ENCODE results near the gene PON2. TPM values are rescaled to one million over a fixed set of nuclear protein-coding genes. Genes with fewer than 3 reads are reported as not detected.

Gene PON2
- total RNA-seq, 1 experiment from 2014 or later, result 50.3 TPM

GRCh38 chr7:95357623-95358022 lies 77.2 kb downstream of the PON2 start:
- intact Hi-C loops (cut with micrococcal nuclease; ENCODE audit: unreplicated experiment), result no loop called here
- Histone ChIP-seq H2AFZ (no peak overlapping the region), H3K79me2 (ENCODE audit: low read depth) (no peaks in the 10 kb centered on the region), H3K9me2 (ENCODE audit: insufficient read depth) (no peaks in the 10 kb centered on the region), H3K9me3 (ENCODE audit: insufficient read depth, low read depth) (no peaks in the 10 kb centered on the region), H3K4me3 (no peak overlapping the region), H3K27ac (no peak overlapping the region), H3K27me3 (ENCODE audit: insufficient read depth, low read depth) (no peaks in the 10 kb centered on the region), H3F3A (ENCODE audit: insufficient read depth, low read depth) (no peaks in the 10 kb centered on the region), H3K4me1 (replicated peaks; ENCODE audit: insufficient read depth) (no peaks in the 10 kb centered on the region), H4K20me1 (ENCODE audit: insufficient read depth) (no peaks in the 10 kb centered on the region), H3K36me3 (ENCODE audit: low read depth) (no peaks in the 10 kb centered on the region), H3K4me2 (no peak overlapping the region)
- no TSS peak for BruUV-seq (replicated peaks)
- TF ChIP-seq, protein P1, sequence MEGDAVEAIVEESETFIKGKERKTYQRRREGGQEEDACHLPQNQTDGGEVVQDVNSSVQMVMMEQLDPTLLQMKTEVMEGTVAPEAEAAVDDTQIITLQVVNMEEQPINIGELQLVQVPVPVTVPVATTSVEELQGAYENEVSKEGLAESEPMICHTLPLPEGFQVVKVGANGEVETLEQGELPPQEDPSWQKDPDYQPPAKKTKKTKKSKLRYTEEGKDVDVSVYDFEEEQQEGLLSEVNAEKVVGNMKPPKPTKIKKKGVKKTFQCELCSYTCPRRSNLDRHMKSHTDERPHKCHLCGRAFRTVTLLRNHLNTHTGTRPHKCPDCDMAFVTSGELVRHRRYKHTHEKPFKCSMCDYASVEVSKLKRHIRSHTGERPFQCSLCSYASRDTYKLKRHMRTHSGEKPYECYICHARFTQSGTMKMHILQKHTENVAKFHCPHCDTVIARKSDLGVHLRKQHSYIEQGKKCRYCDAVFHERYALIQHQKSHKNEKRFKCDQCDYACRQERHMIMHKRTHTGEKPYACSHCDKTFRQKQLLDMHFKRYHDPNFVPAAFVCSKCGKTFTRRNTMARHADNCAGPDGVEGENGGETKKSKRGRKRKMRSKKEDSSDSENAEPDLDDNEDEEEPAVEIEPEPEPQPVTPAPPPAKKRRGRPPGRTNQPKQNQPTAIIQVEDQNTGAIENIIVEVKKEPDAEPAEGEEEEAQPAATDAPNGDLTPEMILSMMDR (conservative IDR thresholded peaks at IDR 0.05), result no peak
- no peak for TF ChIP-seq EZH2 (IDR thresholded peaks at IDR 0.05; ENCODE audit: low read depth)
- ChIA-PET POLR2A (ENCODE audit: unreplicated experiment) (no interaction called here), CTCF (no interaction called here)
- DNase-seq, result no peak

Other genes with a start within 250 kb of the PON2 start
- gene PON1, start 110.5 kb downstream of the PON2 start, total RNA-seq (2021), result not detected in 2 replicates
- gene PON3, start 38.7 kb downstream of the PON2 start, total RNA-seq (2021), result 0.85 and 1.5 TPM in 2 replicates
- gene ASB4, start 50.9 kb upstream of the PON2 start, total RNA-seq (2021), result not detected in 2 replicates
- gene PDK4, start 161.5 kb upstream of the PON2 start, total RNA-seq (2021), result 2.4 and 4.8 TPM in 2 replicates